Cerebellar cortex (tissue), 1 donor: ENCODE results near the gene SLC39A13.

Experiments
- DNase-seq: peaks from one replicate; pipeline ENCODE4 v3.0.0-alpha.2; 2015; ENCODE audit warnings: low spot score

Gene SLC39A13

GRCh38 chr11:47384498-47384897, 23.9 kb upstream of the SLC39A13 start:
- no peak for DNase-seq

- no peak for DNase-seq
These were observed 20.3 kb upstream of the SLC39A13 start for GRCh38 chr11:47387944-47388696.

- no peak for DNase-seq
These were observed 19.5 kb upstream of the SLC39A13 start for GRCh38 chr11:47388697-47389576.

GRCh38 chr11:47389577-47390421, 18.6 kb upstream of the SLC39A13 start:
- no peak for DNase-seq

GRCh38 chr11:47390422-47390760, 18.0 kb upstream of the SLC39A13 start:
- no peak for DNase-seq

GRCh38 chr11:47391077-47391583, 17.3 kb upstream of the SLC39A13 start:
- no peak for DNase-seq

GRCh38 chr11:47391711-47392432, 16.5 kb upstream of the SLC39A13 start:
- no peak for DNase-seq

GRCh38 chr11:47392546-47393162, 15.7 kb upstream of the SLC39A13 start:
- no peak for DNase-seq

- DNase-seq = no peak
These were observed 15.0 kb upstream of the SLC39A13 start for GRCh38 chr11:47393163-47394049.

GRCh38 chr11:47394050-47394321, 14.4 kb upstream of the SLC39A13 start:
- DNase-seq = no peak

- no peak for DNase-seq
These were observed 13.8 kb upstream of the SLC39A13 start for GRCh38 chr11:47394322-47395222.

- no peak for DNase-seq
These were observed 13.0 kb upstream of the SLC39A13 start for GRCh38 chr11:47395223-47396048.

GRCh38 chr11:47396049-47396320, 12.4 kb upstream of the SLC39A13 start:
- DNase-seq = no peak

- no peak for DNase-seq
These were observed 10.4 kb upstream of the SLC39A13 start for GRCh38 chr11:47398011-47398410.

- DNase-seq = no peak
These were observed 9.8 kb upstream of the SLC39A13 start for GRCh38 chr11:47398551-47398950.

GRCh38 chr11:47399860-47400767, 8.3 kb upstream of the SLC39A13 start:
- no peak for DNase-seq

GRCh38 chr11:47400768-47401279, 7.6 kb upstream of the SLC39A13 start:
- peak; percentile 82 for DNase-seq
